Mesothelial cell of epicardium (in vitro differentiated cells): ENCODE measurements around the gene RPP14. TPM values are rescaled to one million over a fixed set of nuclear protein-coding genes. Genes with fewer than 3 reads are reported as not detected.
"Not testable (repeated sequence)": the region's sequence is repeated elsewhere in the genome, so short reads cannot be mapped to it uniquely, and the experiment has no call there.

Experiments
- DNase-seq, 2 experiments: peaks; one replicate each; pipeline ENCODE4 v3.0.0; 2021; ENCODE audit warnings: low spot score in 2 of 2; ENCODE audit not compliant: unreplicated experiment in 2 of 2
- H3K27ac Mint-ChIP-seq: 2 replicates; pipeline ENCODE4 v1.8.0; 2021; ENCODE audit warnings: mixed read lengths
- H3K27me3 Mint-ChIP-seq: 2 replicates; pipeline ENCODE4 v1.8.0; 2021; ENCODE audit warnings: low read depth, mixed read lengths
- H3K36me3 Mint-ChIP-seq: 2 replicates; pipeline ENCODE4 v1.8.0; 2021; ENCODE audit warnings: mixed read lengths
- H3K4me1 Mint-ChIP-seq: 2 replicates; pipeline ENCODE4 v1.8.0; 2021; ENCODE audit warnings: mixed read lengths
- H3K4me3 Mint-ChIP-seq: 2 replicates; pipeline ENCODE4 v1.8.0; 2021; ENCODE audit warnings: mild to moderate bottlenecking, moderate library complexity, mixed read lengths
- H3K9me3 Mint-ChIP-seq: 2 replicates; pipeline ENCODE4 v1.8.0; 2021; ENCODE audit warnings: mixed read lengths
- total RNA-seq: library from RNA; stranded (reverse); gene quantifications from 3 replicates; pipeline ENCODE4 v1.2.1, GENCODE V29; 2021
- TF ChIP-seq, protein P1 (sequence below): fragments of 200-600 bp; sonication (generic); IDR thresholded peaks from one replicate; pipeline ENCODE4 v1.5.0; 2021; ENCODE audit warnings: antibody characterized with exemption; ENCODE audit not compliant: unreplicated experiment

Gene RPP14
- total RNA-seq, 1 donor from 2014 or later: 24.2 TPM

DNA sequence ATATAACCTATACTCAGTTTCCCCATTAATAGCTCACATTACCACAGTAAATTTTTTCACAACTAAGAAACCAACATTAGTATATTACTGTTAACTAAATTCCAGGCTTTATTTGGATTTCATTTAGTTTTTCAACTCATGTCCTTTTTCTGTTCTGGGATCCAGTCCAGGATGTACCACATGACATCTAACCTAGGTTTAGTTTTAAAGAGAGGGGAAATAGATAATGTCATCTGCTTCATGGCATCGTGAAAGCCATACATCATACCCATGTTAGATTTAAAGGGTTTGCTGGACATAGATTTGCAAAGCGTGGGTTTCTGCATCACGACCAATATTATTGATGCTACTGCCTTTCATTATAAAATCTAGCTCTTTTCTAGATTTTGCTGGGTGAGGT, 33.2 kb upstream of the RPP14 start:
- TF ChIP-seq, protein P1, sequence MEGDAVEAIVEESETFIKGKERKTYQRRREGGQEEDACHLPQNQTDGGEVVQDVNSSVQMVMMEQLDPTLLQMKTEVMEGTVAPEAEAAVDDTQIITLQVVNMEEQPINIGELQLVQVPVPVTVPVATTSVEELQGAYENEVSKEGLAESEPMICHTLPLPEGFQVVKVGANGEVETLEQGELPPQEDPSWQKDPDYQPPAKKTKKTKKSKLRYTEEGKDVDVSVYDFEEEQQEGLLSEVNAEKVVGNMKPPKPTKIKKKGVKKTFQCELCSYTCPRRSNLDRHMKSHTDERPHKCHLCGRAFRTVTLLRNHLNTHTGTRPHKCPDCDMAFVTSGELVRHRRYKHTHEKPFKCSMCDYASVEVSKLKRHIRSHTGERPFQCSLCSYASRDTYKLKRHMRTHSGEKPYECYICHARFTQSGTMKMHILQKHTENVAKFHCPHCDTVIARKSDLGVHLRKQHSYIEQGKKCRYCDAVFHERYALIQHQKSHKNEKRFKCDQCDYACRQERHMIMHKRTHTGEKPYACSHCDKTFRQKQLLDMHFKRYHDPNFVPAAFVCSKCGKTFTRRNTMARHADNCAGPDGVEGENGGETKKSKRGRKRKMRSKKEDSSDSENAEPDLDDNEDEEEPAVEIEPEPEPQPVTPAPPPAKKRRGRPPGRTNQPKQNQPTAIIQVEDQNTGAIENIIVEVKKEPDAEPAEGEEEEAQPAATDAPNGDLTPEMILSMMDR: no peak
- DNase-seq: no peak
- no peak overlapping the region for H3K4me3 Mint-ChIP-seq

DNA sequence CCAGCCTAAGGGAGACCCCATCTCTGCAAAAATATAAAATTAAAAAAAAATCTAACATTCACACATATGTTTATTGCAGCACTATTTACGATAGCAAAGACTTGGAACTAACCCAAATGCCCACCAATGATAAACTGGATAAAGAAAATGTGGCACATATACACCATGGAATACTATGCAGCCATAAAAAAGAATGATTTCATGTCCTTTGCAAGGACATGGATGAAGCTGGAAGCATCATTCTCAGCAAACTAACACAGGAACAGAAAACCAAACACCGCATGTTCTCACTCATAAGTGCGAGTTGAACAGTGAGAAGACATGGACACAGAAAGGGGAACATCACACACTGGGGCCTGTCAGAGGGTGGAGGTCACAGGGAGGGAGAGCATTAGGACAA, 32.7 kb upstream of the RPP14 start:
- DNase-seq, H3K27ac Mint-ChIP-seq, H3K4me1 Mint-ChIP-seq, H3K4me3 Mint-ChIP-seq, H3K27me3 Mint-ChIP-seq, H3K9me3 Mint-ChIP-seq: not testable (repeated sequence)
- H3K36me3 Mint-ChIP-seq: peaks cover 12% of the 10 kb centered on the region

More for the DNA sequence above, 33.2 kb upstream of the RPP14 start:
- H3K9me3 Mint-ChIP-seq: peaks cover 9% of the 10 kb centered on the region
- H3K36me3 Mint-ChIP-seq: peaks cover 12% of the 10 kb centered on the region
- no peak overlapping the region for H3K27ac Mint-ChIP-seq
- H3K27me3 Mint-ChIP-seq: no peaks in the 10 kb centered on the region
- H3K4me1 Mint-ChIP-seq: no peaks in the 10 kb centered on the region

DNA sequence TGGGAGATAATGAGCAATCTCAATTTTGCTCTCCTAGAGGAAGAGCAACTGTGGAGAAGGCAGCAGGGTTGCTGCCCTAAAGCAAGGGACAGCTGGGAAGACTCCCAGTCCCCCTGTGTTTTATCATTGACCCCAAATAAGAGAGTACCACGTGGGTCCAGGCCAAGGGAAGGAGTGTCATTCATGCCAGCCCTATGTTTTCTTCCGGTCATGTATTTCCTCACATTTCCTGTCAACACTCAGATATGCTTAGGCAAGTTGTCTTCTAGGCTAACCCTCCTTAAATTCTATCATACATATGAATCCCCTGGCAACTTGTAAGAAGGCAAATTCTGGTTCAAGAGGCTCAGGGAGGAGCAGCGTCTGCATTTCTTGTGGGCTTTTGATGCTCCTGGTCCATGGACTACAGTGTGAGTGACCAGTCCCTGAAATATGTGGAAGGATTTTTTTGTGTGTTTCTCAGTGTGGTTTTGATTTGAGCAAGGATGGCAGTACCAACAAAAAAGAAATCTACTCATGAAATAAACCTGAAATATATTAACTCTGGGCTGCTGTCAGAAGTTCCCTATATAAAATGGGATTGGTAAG, 31.9 kb upstream of the RPP14 start:
- Mint-ChIP-seq H3K36me3 (peaks cover 12% of the 10 kb centered on the region), H3K9me3 (peaks cover 9% of the 10 kb centered on the region), H3K27ac (no peak overlapping the region), H3K27me3 (no peaks in the 10 kb centered on the region), H3K4me3 (no peak overlapping the region), H3K4me1 (no peaks in the 10 kb centered on the region)
- TF ChIP-seq, protein P1: no peak
- no peak for DNase-seq

DNA sequence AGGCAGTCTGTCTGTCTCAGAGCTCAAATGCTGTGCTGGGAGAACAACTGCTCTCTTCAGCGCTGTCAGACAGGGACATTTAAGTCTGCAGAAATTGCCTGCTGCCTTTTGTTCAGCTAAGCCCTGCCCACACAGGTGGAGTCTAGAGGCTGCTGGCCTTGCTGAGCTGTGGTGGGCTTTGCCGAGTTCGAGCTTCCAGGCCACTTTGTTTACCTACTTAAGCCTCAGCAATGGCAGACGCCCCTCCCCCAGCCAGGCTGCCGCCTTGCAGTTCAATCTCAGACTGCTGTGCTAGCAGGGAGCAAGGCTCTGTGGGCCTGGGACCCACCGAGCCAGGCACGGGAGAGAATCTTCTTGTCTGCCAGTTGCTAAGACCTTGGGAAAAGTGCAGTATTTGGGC, 25.0 kb upstream of the RPP14 start:
- Mint-ChIP-seq H3K27ac (no peak overlapping the region), H3K36me3 (peaks cover 19% of the 10 kb centered on the region), H3K27me3 (no peaks in the 10 kb centered on the region), H3K4me1 (no peaks in the 10 kb centered on the region), H3K9me3 (peaks cover 9% of the 10 kb centered on the region), H3K4me3 (no peak overlapping the region)
- no peak for DNase-seq
- TF ChIP-seq, protein P1: no peak

DNA sequence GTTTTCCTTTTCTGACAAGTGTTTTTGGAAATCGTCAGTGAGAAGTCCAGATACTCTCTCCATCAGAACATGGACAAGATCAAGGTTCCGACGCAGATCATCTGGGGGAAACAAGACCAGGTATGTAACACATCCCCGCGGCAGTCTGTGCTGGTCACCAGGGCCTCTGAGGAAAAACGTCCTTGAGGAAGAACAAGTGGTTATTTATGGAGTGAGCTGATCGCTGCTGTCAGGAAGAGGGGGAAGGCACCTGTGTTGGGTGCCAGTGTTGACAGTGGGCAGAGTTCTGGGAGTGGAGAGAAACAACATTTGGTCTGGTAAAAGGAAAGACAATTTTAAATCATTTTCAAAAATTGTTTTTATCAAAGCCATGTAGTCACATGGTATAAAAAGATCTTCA, 20.7 kb upstream of the RPP14 start:
- H3K9me3 Mint-ChIP-seq: no peaks in the 10 kb centered on the region
- peaks cover 6% of the 10 kb centered on the region for H3K36me3 Mint-ChIP-seq
- H3K4me3 Mint-ChIP-seq: no peak overlapping the region
- no peaks in the 10 kb centered on the region for H3K27me3 Mint-ChIP-seq
- H3K27ac Mint-ChIP-seq: no peak overlapping the region
- TF ChIP-seq, protein P1: no peak
- DNase-seq: no peak
- no peaks in the 10 kb centered on the region for H3K4me1 Mint-ChIP-seq

DNA sequence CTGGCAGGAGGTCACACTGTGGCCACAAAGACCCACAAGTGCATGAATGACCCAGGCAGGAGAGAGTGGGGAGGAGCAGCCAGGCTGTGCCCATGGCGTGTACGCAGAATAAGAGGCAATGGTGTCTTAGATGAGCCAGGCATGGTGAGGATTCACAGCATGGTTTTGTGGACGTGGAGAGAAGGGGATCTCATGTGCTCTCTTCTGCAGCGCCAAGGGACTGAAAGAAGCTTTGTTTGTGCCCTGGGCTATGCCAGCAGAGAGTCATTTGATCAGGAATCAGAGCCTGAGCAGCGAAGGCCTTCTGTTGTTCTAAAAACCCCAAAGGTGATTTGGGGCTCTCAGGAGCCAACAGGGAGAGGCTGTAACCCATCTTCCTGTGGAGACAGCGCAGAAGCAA, 18.7 kb upstream of the RPP14 start:
- no peak for DNase-seq
- Mint-ChIP-seq H3K36me3 (peaks cover 6% of the 10 kb centered on the region), H3K4me1 (no peaks in the 10 kb centered on the region), H3K27ac (no peak overlapping the region), H3K4me3 (no peak overlapping the region), H3K27me3 (no peaks in the 10 kb centered on the region), H3K9me3 (no peaks in the 10 kb centered on the region)
- TF ChIP-seq, protein P1: no peak
